BLaER1 (cell line): Measurements from ENCODE around the gene FSIP2.

Experiments
- H3K27ac ChIP-seq: shearing (Covaris generic); formaldehyde crosslinking; 2 replicates; pipeline ENCODE4 v1.8.1; 2022
- H3K27me3 ChIP-seq: shearing (Covaris generic); formaldehyde crosslinking; 2 replicates; pipeline ENCODE4 v1.8.1; 2022
- H3K36me3 ChIP-seq: shearing (Covaris generic); formaldehyde crosslinking; 2 replicates; pipeline ENCODE4 v1.8.1; 2022
- H3K4me1 ChIP-seq: shearing (Covaris generic); formaldehyde crosslinking; 2 replicates; pipeline ENCODE4 v1.8.1; 2022
- H3K4me2 ChIP-seq: shearing (Covaris generic); formaldehyde crosslinking; 2 replicates; pipeline ENCODE4 v1.8.1; 2022
- H3K4me3 ChIP-seq: shearing (Covaris generic); formaldehyde crosslinking; 2 replicates; pipeline ENCODE4 v1.8.1; 2022
- H3K9ac ChIP-seq: shearing (Covaris generic); formaldehyde crosslinking; 2 replicates; pipeline ENCODE4 v1.8.1; 2022
- H3K9me3 ChIP-seq: shearing (Covaris generic); formaldehyde crosslinking; 2 replicates; pipeline ENCODE4 v1.8.1; 2022
- H4K20me1 ChIP-seq: shearing (Covaris generic); formaldehyde crosslinking; 2 replicates; pipeline ENCODE4 v1.8.1; 2022
- Cebpa-rat ChIP-seq: shearing (Covaris generic); IDR thresholded peaks from 2 replicates; pipeline ENCODE4 v1.8.1; 2022

FSIP2 gene

DNA sequence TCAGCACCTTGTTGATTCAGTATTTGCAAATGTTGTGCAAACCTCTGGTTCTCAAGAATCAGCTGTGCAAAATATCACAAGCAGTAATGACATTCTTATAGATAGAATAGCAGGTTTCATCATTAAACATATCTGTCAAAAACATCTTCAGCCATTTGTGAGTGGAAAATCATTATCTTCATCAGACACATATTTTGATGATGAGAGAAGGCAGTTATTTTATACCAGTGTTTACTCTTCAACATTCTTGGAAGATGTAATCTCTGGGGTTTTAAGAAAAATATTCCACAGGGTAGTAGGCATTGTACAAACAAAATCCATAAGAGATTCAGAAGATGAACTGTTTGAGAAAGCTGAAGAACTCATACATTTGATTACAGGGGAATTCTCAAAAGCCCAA lies 64.3 kb downstream of the FSIP2 start:
- no peaks in the 10 kb centered on the region for H3K9me3 ChIP-seq
- TF ChIP-seq Cebpa-rat, result no peak
- no peaks in the 10 kb centered on the region for H4K20me1 ChIP-seq
- H3K9ac ChIP-seq, result no peak overlapping the region
- no peak overlapping the region for H3K4me3 ChIP-seq
- H3K27me3 ChIP-seq, result no peaks in the 10 kb centered on the region
- no peak overlapping the region for H3K27ac ChIP-seq
- no peak overlapping the region for H3K4me2 ChIP-seq
- H3K36me3 ChIP-seq, result no peaks in the 10 kb centered on the region
- H3K4me1 ChIP-seq, result no peaks in the 10 kb centered on the region

DNA sequence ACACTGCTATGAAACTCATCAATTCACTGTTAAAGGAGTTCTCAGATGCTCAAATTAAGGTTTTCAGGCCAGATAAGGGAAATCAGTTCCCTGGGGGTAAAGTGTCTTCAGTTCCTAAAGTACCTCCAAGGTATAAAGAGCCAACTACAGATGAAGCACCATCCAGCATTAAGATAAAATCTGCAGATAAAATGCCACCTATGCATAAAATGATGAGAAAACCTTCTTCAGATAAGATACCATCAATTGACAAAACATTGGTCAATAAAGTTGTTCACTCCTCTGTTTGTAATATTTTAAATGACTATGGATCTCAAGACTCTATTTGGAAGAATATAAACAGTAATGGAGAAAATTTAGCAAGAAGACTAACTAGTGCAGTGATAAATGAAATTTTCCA lies 68.2 kb downstream of the FSIP2 start:
- Histone ChIP-seq H3K27ac (no peak overlapping the region), H4K20me1 (no peaks in the 10 kb centered on the region), H3K4me3 (no peak overlapping the region), H3K4me1 (no peaks in the 10 kb centered on the region), H3K9me3 (peaks cover 3% of the 10 kb centered on the region), H3K4me2 (no peak overlapping the region), H3K27me3 (no peaks in the 10 kb centered on the region), H3K36me3 (no peaks in the 10 kb centered on the region), H3K9ac (no peak overlapping the region)
- TF ChIP-seq Cebpa-rat, result no peak

DNA sequence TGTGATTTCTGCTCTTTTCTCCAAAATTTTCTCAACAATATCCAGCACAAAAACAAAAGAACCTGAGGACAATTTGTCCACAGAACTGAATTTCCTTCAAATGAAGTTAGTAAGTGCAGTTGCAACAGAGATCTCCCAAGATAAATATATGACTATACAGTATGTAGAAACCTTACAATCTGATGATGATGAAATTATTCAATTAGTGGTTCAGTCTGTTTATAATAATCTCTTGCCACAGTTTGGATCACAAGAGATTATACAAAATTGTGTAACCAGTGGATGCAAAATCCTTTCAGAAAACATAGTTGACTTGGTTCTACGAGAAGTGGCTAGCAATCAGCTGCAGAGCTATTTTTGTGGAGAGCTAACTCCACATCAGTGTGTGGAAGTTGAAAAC lies 68.7 kb downstream of the FSIP2 start:
- no peak for TF ChIP-seq Cebpa-rat
- Histone ChIP-seq H4K20me1 (no peaks in the 10 kb centered on the region), H3K9me3 (peaks cover 8% of the 10 kb centered on the region), H3K9ac (no peak overlapping the region), H3K36me3 (no peaks in the 10 kb centered on the region), H3K4me3 (no peak overlapping the region), H3K27ac (no peak overlapping the region), H3K27me3 (no peaks in the 10 kb centered on the region), H3K4me1 (no peaks in the 10 kb centered on the region), H3K4me2 (no peak overlapping the region)

DNA sequence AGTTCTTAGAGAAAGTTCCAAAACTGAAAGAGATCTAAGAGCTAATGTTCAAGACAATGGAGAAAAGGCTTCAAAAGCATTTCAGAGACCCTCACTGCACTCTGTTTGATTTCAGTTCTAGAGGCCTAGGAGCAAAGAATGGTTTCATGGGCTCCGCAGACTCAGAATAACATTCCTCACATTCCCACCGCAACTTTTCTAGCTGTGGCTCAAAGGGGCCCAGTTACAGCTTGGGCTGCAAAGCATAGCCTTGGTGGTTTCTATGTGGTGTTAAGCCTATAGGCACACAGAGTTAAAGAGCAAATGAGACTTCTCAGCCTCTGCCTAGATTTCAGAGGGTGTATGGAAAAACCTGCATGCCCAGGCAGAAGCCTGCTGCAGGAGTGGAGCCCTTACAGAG lies 73.0 kb downstream of the FSIP2 start:
- Histone ChIP-seq H3K36me3 (no peaks in the 10 kb centered on the region), H3K27me3 (no peaks in the 10 kb centered on the region), H3K4me1 (no peaks in the 10 kb centered on the region), H3K4me2 (no peak overlapping the region), H4K20me1 (no peaks in the 10 kb centered on the region), H3K9ac (no peak overlapping the region), H3K4me3 (no peak overlapping the region), H3K27ac (no peak overlapping the region), H3K9me3 (peaks cover 8% of the 10 kb centered on the region)
- TF ChIP-seq Cebpa-rat, result no peak

DNA sequence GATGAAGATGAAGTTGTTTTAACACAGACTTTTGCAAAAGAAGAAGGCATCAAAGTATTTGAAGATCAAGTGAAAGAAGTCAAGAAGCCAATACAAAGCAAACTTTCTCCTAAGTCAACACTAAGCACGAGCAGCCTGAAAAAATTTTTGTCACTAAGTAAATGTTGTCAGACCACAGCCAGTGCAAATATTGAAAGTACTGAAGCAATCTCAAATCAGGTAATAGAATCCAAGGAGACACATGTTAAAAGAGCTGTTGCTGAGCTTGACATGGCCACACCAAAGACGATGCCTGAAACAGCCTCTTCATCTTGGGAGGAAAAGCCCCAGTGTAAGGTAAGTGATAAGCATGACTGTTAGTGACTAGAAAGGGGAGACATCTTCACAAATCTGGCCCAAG lies 75.1 kb downstream of the FSIP2 start:
- Histone ChIP-seq H3K4me2 (no peak overlapping the region), H4K20me1 (no peaks in the 10 kb centered on the region), H3K4me1 (no peaks in the 10 kb centered on the region), H3K27ac (no peak overlapping the region), H3K4me3 (no peak overlapping the region), H3K36me3 (no peaks in the 10 kb centered on the region), H3K9me3 (peaks cover 25% of the 10 kb centered on the region), H3K27me3 (no peaks in the 10 kb centered on the region), H3K9ac (no peak overlapping the region)
- TF ChIP-seq Cebpa-rat, result no peak

DNA sequence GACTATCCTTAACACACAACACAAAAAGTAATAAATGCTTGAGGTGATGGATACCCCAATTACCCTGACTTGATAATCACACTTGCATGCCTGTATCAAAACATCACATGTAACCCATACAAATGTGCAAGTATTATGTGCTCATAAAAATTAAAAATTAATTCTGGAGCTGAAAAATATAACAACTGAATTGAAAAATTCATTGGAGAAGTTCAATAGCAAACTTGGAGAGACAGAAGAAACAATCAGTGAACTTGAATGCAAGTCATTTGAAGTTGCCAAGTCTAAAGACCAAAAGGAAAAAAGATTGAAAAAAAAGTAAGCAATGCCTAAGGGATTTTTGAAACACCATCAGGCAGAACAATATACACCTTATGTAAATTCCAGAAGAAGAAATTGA lies 79.4 kb downstream of the FSIP2 start:
- Histone ChIP-seq H3K9me3 (peaks cover 22% of the 10 kb centered on the region), H3K4me1 (no peaks in the 10 kb centered on the region), H3K27me3 (no peaks in the 10 kb centered on the region), H3K27ac (no peak overlapping the region), H4K20me1 (no peaks in the 10 kb centered on the region), H3K4me3 (no peak overlapping the region), H3K4me2 (no peak overlapping the region), H3K9ac (no peak overlapping the region), H3K36me3 (no peaks in the 10 kb centered on the region)
- no peak for TF ChIP-seq Cebpa-rat

DNA sequence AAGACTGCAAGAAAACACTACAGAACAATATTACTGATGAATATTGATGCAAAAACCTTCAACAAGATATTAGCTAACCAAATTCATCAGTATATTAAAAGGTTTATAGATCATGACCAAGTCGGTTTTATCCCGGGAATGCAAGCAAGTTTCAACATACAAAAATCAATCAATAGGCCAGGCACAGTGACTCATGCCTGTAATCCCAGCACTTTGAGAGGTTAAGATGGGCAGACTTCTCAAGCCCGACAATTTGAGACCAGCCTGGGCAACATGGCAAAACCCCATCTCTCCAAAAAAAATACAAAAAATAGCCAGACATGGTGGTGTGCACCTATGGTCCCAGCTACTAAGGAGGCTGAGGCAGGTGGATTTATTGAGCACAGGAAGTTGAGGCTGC lies 82.9 kb downstream of the FSIP2 start:
- no peaks in the 10 kb centered on the region for H4K20me1 ChIP-seq
- H3K4me1 ChIP-seq, result no peaks in the 10 kb centered on the region
- no peak overlapping the region for H3K4me2 ChIP-seq
- no peaks in the 10 kb centered on the region for H3K27me3 ChIP-seq
- no peak overlapping the region for H3K4me3 ChIP-seq
- H3K27ac ChIP-seq, result no peak overlapping the region
- H3K36me3 ChIP-seq, result no peaks in the 10 kb centered on the region
- H3K9ac ChIP-seq, result no peak overlapping the region
- H3K9me3 ChIP-seq, result peaks cover 22% of the 10 kb centered on the region
- no peak for TF ChIP-seq Cebpa-rat

DNA sequence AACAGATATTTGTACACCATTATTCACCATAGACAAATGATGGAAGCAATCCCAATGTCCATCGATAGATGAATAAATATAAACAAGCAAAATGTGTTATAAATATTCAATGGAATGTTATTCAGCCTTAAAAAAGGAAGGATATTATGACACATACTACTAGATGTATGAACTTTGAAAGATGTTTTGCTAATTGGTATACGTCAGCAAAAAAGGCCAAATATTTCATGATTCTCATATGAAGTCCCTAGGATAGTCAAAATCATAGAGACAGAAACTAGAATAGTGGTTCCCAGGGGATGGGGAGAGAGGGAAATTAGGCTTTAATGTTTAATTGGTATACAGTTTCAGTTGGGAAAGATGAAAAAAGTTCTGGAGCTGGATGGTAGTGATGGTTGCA lies 85.2 kb downstream of the FSIP2 start:
- H3K27ac ChIP-seq, result no peak overlapping the region
- TF ChIP-seq Cebpa-rat, result no peak

DNA sequence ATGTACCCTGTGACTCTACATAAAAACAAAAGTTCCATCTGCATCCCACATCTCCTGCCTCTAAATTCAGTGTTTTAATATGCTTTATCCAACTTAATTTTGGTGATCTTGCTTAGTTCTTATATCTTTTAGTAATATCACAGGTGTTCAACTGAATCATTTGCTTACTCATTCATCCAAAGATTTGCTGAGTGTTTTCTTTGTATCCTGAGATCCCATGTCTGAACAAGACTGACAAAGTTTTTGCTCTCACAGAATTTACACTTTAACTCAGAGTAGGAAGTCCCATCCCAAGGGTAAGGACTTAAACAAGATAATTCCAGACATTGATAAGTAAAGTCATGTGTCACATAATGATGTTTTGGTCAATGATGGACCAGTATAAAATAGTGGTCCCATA lies 87.0 kb downstream of the FSIP2 start:
- no peak overlapping the region for H3K9ac ChIP-seq
- H3K27ac ChIP-seq, result no peak overlapping the region
- no peaks in the 10 kb centered on the region for H3K9me3 ChIP-seq
- H3K36me3 ChIP-seq, result no peaks in the 10 kb centered on the region
- H4K20me1 ChIP-seq, result no peaks in the 10 kb centered on the region
- H3K27me3 ChIP-seq, result no peaks in the 10 kb centered on the region
- H3K4me3 ChIP-seq, result no peak overlapping the region
- no peak for TF ChIP-seq Cebpa-rat
- no peaks in the 10 kb centered on the region for H3K4me1 ChIP-seq
- H3K4me2 ChIP-seq, result no peak overlapping the region

More for the DNA sequence above, 85.2 kb downstream of the FSIP2 start:
- Histone ChIP-seq H3K4me3 (no peak overlapping the region), H3K9ac (no peak overlapping the region), H4K20me1 (no peaks in the 10 kb centered on the region), H3K4me1 (no peaks in the 10 kb centered on the region), H3K9me3 (0 out of 2 replicates have a peak, but pooled peaks cover 5% of the 10 kb centered on the region), H3K27me3 (no peaks in the 10 kb centered on the region), H3K4me2 (no peak overlapping the region), H3K36me3 (no peaks in the 10 kb centered on the region)

DNA sequence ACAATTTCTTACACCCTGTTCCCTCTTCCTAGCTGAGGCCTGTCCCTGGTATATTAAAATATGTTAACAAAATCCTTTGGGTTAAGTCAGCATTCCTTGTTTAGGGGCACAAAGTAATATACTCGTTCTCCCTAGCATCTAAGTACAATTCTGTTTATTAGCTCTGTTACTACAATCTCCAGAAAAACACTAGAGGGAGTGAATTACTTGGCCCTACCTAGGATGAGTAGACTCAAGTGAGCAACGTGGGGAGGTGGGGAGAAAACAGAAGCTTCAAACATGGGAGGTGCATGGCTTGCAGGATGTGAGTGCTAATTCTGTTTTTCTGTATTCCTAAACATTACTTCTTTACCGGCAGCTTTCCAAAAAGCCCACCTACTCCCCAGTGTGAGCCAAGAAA lies 89.7 kb downstream of the FSIP2 start:
- no peak overlapping the region for H3K27ac ChIP-seq
- H3K9ac ChIP-seq, result no peak overlapping the region
- H3K4me3 ChIP-seq, result no peak overlapping the region
- H3K36me3 ChIP-seq, result no peaks in the 10 kb centered on the region
- no peaks in the 10 kb centered on the region for H3K9me3 ChIP-seq
- no peaks in the 10 kb centered on the region for H3K27me3 ChIP-seq
- H4K20me1 ChIP-seq, result no peaks in the 10 kb centered on the region
- H3K4me2 ChIP-seq, result no peak overlapping the region
- TF ChIP-seq Cebpa-rat, result no peak
- no peaks in the 10 kb centered on the region for H3K4me1 ChIP-seq

DNA sequence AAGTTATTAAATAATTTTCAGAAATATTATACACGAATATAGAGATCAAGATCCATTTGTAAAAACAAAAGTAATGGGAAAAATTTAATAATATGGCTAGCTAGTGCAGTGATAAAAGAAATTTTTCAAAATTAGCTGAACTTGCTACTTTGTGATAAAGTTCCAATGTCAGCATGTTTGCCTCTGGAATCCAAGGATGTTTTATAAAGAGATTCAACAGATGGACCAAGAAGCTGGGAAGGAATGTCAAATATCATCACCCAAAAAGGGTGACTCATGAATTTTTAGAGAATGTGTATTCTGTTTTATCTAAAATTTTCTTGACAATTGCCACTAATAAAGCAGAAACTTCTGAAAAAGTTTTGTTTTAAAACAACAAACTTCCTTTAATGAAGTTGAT lies 95.3 kb downstream of the FSIP2 start:
- no peaks in the 10 kb centered on the region for H3K27me3 ChIP-seq
- peaks cover 22% of the 10 kb centered on the region for H3K9me3 ChIP-seq
- H3K4me1 ChIP-seq, result no peaks in the 10 kb centered on the region
- H3K36me3 ChIP-seq, result no peaks in the 10 kb centered on the region
- H4K20me1 ChIP-seq, result no peaks in the 10 kb centered on the region
- TF ChIP-seq Cebpa-rat, result no peak
- no peak overlapping the region for H3K4me3 ChIP-seq
- no peak overlapping the region for H3K9ac ChIP-seq
- no peak overlapping the region for H3K27ac ChIP-seq
- no peak overlapping the region for H3K4me2 ChIP-seq
